Erythroblast (primary cell): ENCODE measurements around the gene SULF2.

Experiments used
- GATA1 ChIP-seq: IDR thresholded peaks from 2 replicates; pipeline ENCODE4 v1.6.1; 2011; ENCODE audit warnings: low read depth, mild to moderate bottlenecking, control low read depth, low read length, moderate library complexity
- POLR2A ChIP-seq: IDR thresholded peaks from 2 replicates; pipeline ENCODE4 v1.6.1; 2011; ENCODE audit warnings: mild to moderate bottlenecking, low read length

GRCh38 chr20:47740862-47741184, 44.5 kb downstream of the SULF2 start:
- TF ChIP-seq POLR2A (no peak), GATA1 (no peak)
